H9 (cell line): ENCODE results near the gene FAM151A. TPM values are rescaled to one million over a fixed set of nuclear protein-coding genes. Genes with fewer than 3 reads are reported as not detected.

ENCODE experiments used
- DNase-seq: peaks from one replicate; pipeline ENCODE4 v3.0.0-alpha.2; 2017
- H2AFZ ChIP-seq: one replicate; pipeline ENCODE4 v1.6.1; 2013; ENCODE audit warnings: mild to moderate bottlenecking, low read length, control low read depth, moderate library complexity
- H2AK5ac ChIP-seq: 2 replicates; pipeline ENCODE4 v1.6.1; 2013; ENCODE audit warnings: low read length, control low read depth, mixed read lengths; ENCODE audit not compliant: insufficient read length
- H2BK120ac ChIP-seq: one replicate; pipeline ENCODE4 v1.6.1; 2013; ENCODE audit warnings: low read depth, mild to moderate bottlenecking, low read length, control low read depth, inconsistent platforms; ENCODE audit not compliant: poor library complexity, severe bottlenecking
- H2BK12ac ChIP-seq: 2 replicates; pipeline ENCODE4 v1.6.1; 2013; ENCODE audit warnings: low read length, control low read depth, mixed read lengths, low read depth; ENCODE audit not compliant: insufficient read length
- H2BK15ac ChIP-seq: 2 replicates; pipeline ENCODE4 v1.6.1; 2013; ENCODE audit warnings: low read depth, low read length, control low read depth
- H2BK20ac ChIP-seq: one replicate; pipeline ENCODE4 v1.6.1; 2013; ENCODE audit warnings: low read depth, mild to moderate bottlenecking, low read length, control low read depth, inconsistent platforms; ENCODE audit not compliant: poor library complexity, severe bottlenecking
- H2BK5ac ChIP-seq: 2 replicates; pipeline ENCODE4 v1.6.1; 2013; ENCODE audit warnings: low read length, control low read depth, mixed read lengths; ENCODE audit not compliant: insufficient read length
- H3K14ac ChIP-seq: 2 replicates; pipeline ENCODE4 v1.6.1; 2013; ENCODE audit warnings: low read length, control low read depth; ENCODE audit not compliant: insufficient read depth
- H3K18ac ChIP-seq: 2 replicates; pipeline ENCODE4 v1.6.1; 2013; ENCODE audit warnings: low read depth, mild to moderate bottlenecking, mixed read lengths, low read length, control low read depth; ENCODE audit not compliant: insufficient read length
- H3K23ac ChIP-seq: 2 replicates; pipeline ENCODE4 v1.6.1; 2013; ENCODE audit warnings: low read length, control low read depth, mixed read lengths, low read depth; ENCODE audit not compliant: insufficient read length
- H3K23me2 ChIP-seq: 2 replicates; pipeline ENCODE4 v1.6.1; 2013; ENCODE audit warnings: low read depth, mild to moderate bottlenecking, mixed read lengths, low read length, control low read depth; ENCODE audit not compliant: insufficient read length, poor library complexity, severe bottlenecking
- H3K27ac ChIP-seq: 2 replicates; pipeline ENCODE4 v1.5.1; 2013; ENCODE audit warnings: low read length, control low read depth, mixed read lengths, low read depth; ENCODE audit not compliant: insufficient read length
- H3K27me3 ChIP-seq: 2 replicates; pipeline ENCODE4 v1.6.1; 2013; ENCODE audit warnings: low read length, control low read depth, inconsistent platforms; ENCODE audit not compliant: insufficient read depth
- H3K4ac ChIP-seq: 2 replicates; pipeline ENCODE4 v1.6.1; 2013; ENCODE audit warnings: low read depth, mild to moderate bottlenecking, control low read depth, inconsistent platforms, low read length, moderate library complexity
- H3K4me1 ChIP-seq: 2 replicates; pipeline ENCODE4 v1.6.1; 2013; ENCODE audit warnings: low read length, control low read depth, inconsistent platforms; ENCODE audit not compliant: insufficient read depth
- H3K4me2 ChIP-seq: 2 replicates; pipeline ENCODE4 v1.6.1; 2013; ENCODE audit warnings: low read length, control low read depth, mixed read lengths; ENCODE audit not compliant: insufficient read length, insufficient read depth
- H3K56ac ChIP-seq: 2 replicates; pipeline ENCODE4 v1.6.1; 2013; ENCODE audit warnings: low read depth, mild to moderate bottlenecking, mixed read lengths, low read length, control low read depth; ENCODE audit not compliant: insufficient read length
- H3K79me1 ChIP-seq: 2 replicates; pipeline ENCODE4 v1.6.1; 2013; ENCODE audit warnings: low read depth, mild to moderate bottlenecking, moderate library complexity, low read length, control low read depth, inconsistent platforms; ENCODE audit not compliant: insufficient read depth, poor library complexity, severe bottlenecking
- H3K79me2 ChIP-seq: 2 replicates; pipeline ENCODE4 v1.6.1; 2013; ENCODE audit warnings: low read length, control low read depth, inconsistent platforms; ENCODE audit not compliant: insufficient read depth
- H3K9ac ChIP-seq: 2 replicates; pipeline ENCODE4 v1.6.1; 2013; ENCODE audit warnings: low read length, control low read depth, mixed read lengths; ENCODE audit not compliant: insufficient read length; ENCODE audit errors: extremely low read depth
- H3K9me3 ChIP-seq: one replicate; pipeline ENCODE4 v1.6.1; 2013; ENCODE audit warnings: low read depth, low read length, inconsistent platforms; ENCODE audit not compliant: control insufficient read depth
- H3T11ph ChIP-seq: one replicate; pipeline ENCODE4 v1.6.1; 2013; ENCODE audit warnings: mild to moderate bottlenecking, low read length, control low read depth, inconsistent platforms
- H4K20me1 ChIP-seq: one replicate; pipeline ENCODE4 v1.6.1; 2013; ENCODE audit not compliant: control insufficient read depth, insufficient read length, insufficient read depth
- H4K5ac ChIP-seq: 2 replicates; pipeline ENCODE4 v1.6.1; 2013; ENCODE audit warnings: low read depth, mild to moderate bottlenecking, mixed read lengths, low read length, control low read depth; ENCODE audit not compliant: insufficient read length
- H4K8ac ChIP-seq: replicated peaks from 2 replicates; pipeline ENCODE4 v1.6.1; 2013; ENCODE audit warnings: low read length, control low read depth, mixed read lengths, low read depth; ENCODE audit not compliant: insufficient read length
- H4K91ac ChIP-seq: 2 replicates; pipeline ENCODE4 v1.6.1; 2013; ENCODE audit warnings: low read depth, mild to moderate bottlenecking, moderate library complexity, mixed read lengths, low read length, control low read depth; ENCODE audit not compliant: insufficient read length
- H3K27ac Mint-ChIP-seq, 3 experiments: 2 replicates in 2 of 3; 3 replicates in 1 of 3; pipeline ENCODE4 v1.8.0; 2020 to 2021; ENCODE audit warnings: mixed read lengths in 3 of 3, mild to moderate bottlenecking in 1 of 3, moderate library complexity in 1 of 3
- H3K27me3 Mint-ChIP-seq: 2 replicates; pipeline ENCODE4 v1.8.0; 2021; ENCODE audit warnings: low read depth, mild to moderate bottlenecking, moderate library complexity, mixed read lengths
- H3K36me3 Mint-ChIP-seq, 3 experiments: 2 replicates in 2 of 3; 3 replicates in 1 of 3; pipeline ENCODE4 v1.8.0; 2020 to 2021; ENCODE audit warnings: low read depth in 3 of 3, mixed read lengths in 3 of 3; ENCODE audit not compliant: insufficient read depth in 1 of 3
- H3K4me1 Mint-ChIP-seq, 2 experiments: 2 replicates each; pipeline ENCODE4 v1.8.0; 2020; ENCODE audit warnings: mixed read lengths in 2 of 2
- H3K4me3 Mint-ChIP-seq, 2 experiments: 2 replicates in 1 of 2; 3 replicates in 1 of 2; pipeline ENCODE4 v1.8.0; 2020 to 2021; ENCODE audit warnings: mild to moderate bottlenecking in 2 of 2, mixed read lengths in 2 of 2, moderate library complexity in 1 of 2
- H3K9me3 Mint-ChIP-seq, 2 experiments: 2 replicates in 1 of 2; 3 replicates in 1 of 2; pipeline ENCODE4 v1.8.0; 2020; ENCODE audit warnings: mild to moderate bottlenecking in 2 of 2, mixed read lengths in 2 of 2, moderate library complexity in 1 of 2
- CTCF ChIP-seq: fragments of 200-600 bp; sonication (generic); conservative IDR thresholded peaks from 3 replicates; pipeline ENCODE4 v1.8.0; 2021; ENCODE audit warnings: antibody characterized with exemption, mild to moderate bottlenecking
- WGBS: extraction: QIAGEN DNeasy Blood & Tissue Kit; methylation state at CpG from one replicate; pipeline ENCODE4 v1.1.7; 2013; ENCODE audit warnings: missing lambda C conversion rate, low lambda C conversion rate, mixed read lengths; ENCODE audit not compliant: insufficient read length; ENCODE audit errors: extremely low coverage; 5-methylcytosine and 5-hydroxymethylcytosine counted together
- total RNA-seq: library from RNA; stranded (reverse); gene quantifications from 2 replicates; pipeline ENCODE4 v1.2.1, GENCODE V29; 2021

Gene FAM151A
- total RNA-seq, 1 experiment from 2014 or later, result not detected

GRCh38 chr1:54614024-54614423 is 9.3 kb downstream of the FAM151A start:
- no peak overlapping the region for H2BK15ac ChIP-seq
- Mint-ChIP-seq H3K4me1 (peaks cover 24 to 33% of the 10 kb centered on the region in 2 experiments), H3K9me3 (no peaks in the 10 kb centered on the region; a peak in 1 of 5 replicates), H3K4me3 (no peak overlapping the region), H3K27ac (no peak overlapping the region), H3K27me3 (peaks cover 4% of the 10 kb centered on the region), H3K36me3 (no peaks in the 10 kb centered on the region)
- no peaks in the 10 kb centered on the region for H4K20me1 ChIP-seq
- H3K56ac ChIP-seq, result no peak overlapping the region
- no peak overlapping the region for H4K91ac ChIP-seq
- no peak overlapping the region for H2AFZ ChIP-seq
- no peak overlapping the region for H2BK120ac ChIP-seq
- no peak overlapping the region for H2BK5ac ChIP-seq
- no CpG with 5 or more reads among the region's 2 CpGs for WGBS
- no peak overlapping the region for H3K4me2 ChIP-seq
- H2BK12ac ChIP-seq, result no peak overlapping the region
- no peak overlapping the region for H3K23ac ChIP-seq
- no peak for DNase-seq
- no peak overlapping the region for H4K8ac ChIP-seq
- no peaks in the 10 kb centered on the region for H3K9me3 ChIP-seq
- H3K79me1 ChIP-seq, result no peaks in the 10 kb centered on the region
- no peak overlapping the region for H3K9ac ChIP-seq
- H3K14ac ChIP-seq, result no peak overlapping the region
- H3K4ac ChIP-seq, result no peak overlapping the region
- H3T11ph ChIP-seq, result no peak overlapping the region
- no peaks in the 10 kb centered on the region for H3K27me3 ChIP-seq
- no peaks in the 10 kb centered on the region for H3K23me2 ChIP-seq
- no peak overlapping the region for H3K18ac ChIP-seq
- H3K4me1 ChIP-seq, result no peaks in the 10 kb centered on the region; the same call in 1 of the 2 replicates
- H4K5ac ChIP-seq, result no peak overlapping the region
- TF ChIP-seq CTCF, result no peak
- H3K27ac ChIP-seq, result no peak overlapping the region
- no peak overlapping the region for H2BK20ac ChIP-seq
- no peaks in the 10 kb centered on the region for H3K79me2 ChIP-seq
- no peak overlapping the region for H2AK5ac ChIP-seq
